Bronchial epithelial cell (primary cell): ENCODE results near the gene KCNK4. TPM values are rescaled to one million over a fixed set of nuclear protein-coding genes. Genes with fewer than 3 reads are reported as not detected.

Experiments used
- DNase-seq: peaks from one replicate; pipeline ENCODE4 v3.0.0-alpha.2; 2010; ENCODE audit warnings: low read depth
- FAIRE-seq: peaks from 2 replicates; lab custom pipeline; 2011; peaks lifted over from hg19 to GRCh38; lab: Jason Lieb, UNC
- H3K27me3 ChIP-seq: 2 replicates; pipeline ENCODE4 v1.5.1; 2011; ENCODE audit warnings: low read length; ENCODE audit not compliant: control insufficient read depth, insufficient read depth
- H3K36me3 ChIP-seq: 2 replicates; pipeline ENCODE4 v1.5.1; 2011; ENCODE audit warnings: low read length; ENCODE audit not compliant: control insufficient read depth, insufficient read depth
- H3K4me3 ChIP-seq: 2 replicates; pipeline ENCODE4 v1.5.1; 2011; ENCODE audit warnings: mild to moderate bottlenecking, low read depth, low read length, control low read depth
- CTCF ChIP-seq: IDR thresholded peaks from 2 replicates; pipeline ENCODE4 v1.5.1; 2011; ENCODE audit warnings: mild to moderate bottlenecking, moderate library complexity, low read length, control low read depth, inconsistent platforms; ENCODE audit not compliant: insufficient read depth, severe bottlenecking
- total RNA-seq: library from RNA; depleted of rRNA; stranded (reverse); fragments of >200 nt; gene quantifications from 2 replicates; pipeline ENCODE4 v1.2.1, GENCODE V29; 2014

Gene KCNK4
- total RNA-seq, 1 donor from 2014 or later, result under 0.01 TPM

- TF ChIP-seq CTCF, result no peak
- Histone ChIP-seq H3K27me3 (peaks cover 16% of the 10 kb centered on the region), H3K36me3 (no peaks in the 10 kb centered on the region), H3K4me3 (no peak overlapping the region)
- DNase-seq, result no peak
- no peak for FAIRE-seq
Measured at GRCh38 chr11:64290352-64291261, 495 bp upstream of the KCNK4 start.

GRCh38 chr11:64291752-64292459, 804 bp downstream of the KCNK4 start:
- peaks cover 20% of the 10 kb centered on the region for H3K27me3 ChIP-seq
- peak overlapping the region; percentile 18 for H3K4me3 ChIP-seq
- DNase-seq (no peak), FAIRE-seq (no peak)
- H3K36me3 ChIP-seq, result no peaks in the 10 kb centered on the region
- TF ChIP-seq CTCF, result no peak

- Histone ChIP-seq H3K36me3 (no peaks in the 10 kb centered on the region), H3K4me3 (peak overlapping the region; percentile 18), H3K27me3 (peaks cover 26% of the 10 kb centered on the region)
- DNase-seq, result no peak
- no peak for TF ChIP-seq CTCF
- no peak for FAIRE-seq
Measured at GRCh38 chr11:64292460-64293254, 1.6 kb downstream of the KCNK4 start.

GRCh38 chr11:64294774-64295173, 3.7 kb downstream of the KCNK4 start:
- no peak for DNase-seq
- H3K36me3 ChIP-seq, result no peaks in the 10 kb centered on the region
- no peak overlapping the region for H3K4me3 ChIP-seq
- TF ChIP-seq CTCF, result no peak
- peaks cover 40% of the 10 kb centered on the region for H3K27me3 ChIP-seq
- no peak for FAIRE-seq

- Histone ChIP-seq H3K36me3 (no peaks in the 10 kb centered on the region), H3K27me3 (peaks cover 47% of the 10 kb centered on the region), H3K4me3 (no peak overlapping the region)
- TF ChIP-seq CTCF, result no peak
- FAIRE-seq (no peak), DNase-seq (no peak)
Measured at GRCh38 chr11:64295760-64296159, 4.7 kb downstream of the KCNK4 start.
